H1 (cell line): Measurements from ENCODE around the gene RPL6. TPM values are rescaled to one million over a fixed set of nuclear protein-coding genes. Genes with fewer than 3 reads are reported as not detected.

ENCODE experiments used
- BCL11A ChIP-seq, 2 experiments: IDR thresholded peaks; one replicate each; pipeline ENCODE4 v1.6.1; 2011; ENCODE audit warnings: low read depth in 2 of 2, low read length in 2 of 2, mild to moderate bottlenecking in 2 of 2
- CBX8 ChIP-seq: fragments of 300-800, 300-1000 bp; sonication (generic); IDR thresholded peaks from 2 replicates; pipeline ENCODE4 v1.7.1; 2016; ENCODE audit warnings: low read depth, low read length, borderline replicate concordance
- NANOG ChIP-seq: IDR thresholded peaks from 2 replicates; pipeline ENCODE4 v1.6.1; 2011; ENCODE audit warnings: low read length, low read depth, mild to moderate bottlenecking, inconsistent platforms; ENCODE audit not compliant: insufficient read depth, poor library complexity, severe bottlenecking
- TBP ChIP-seq: IDR thresholded peaks from 2 replicates; pipeline ENCODE4 v1.6.1; 2011; ENCODE audit warnings: low read depth, low read length, improper control_type of control experiment
- ZNF274 ChIP-seq: IDR thresholded peaks from 2 replicates; pipeline ENCODE4 v1.7.0; 2012; ENCODE audit warnings: low read length, borderline replicate concordance; ENCODE audit errors: extremely low read depth
- polyA plus RNA-seq, 7 experiments: library from polyadenylated mRNA; depleted of rRNA in 3 of 7; stranded (reverse) in 5 of 7; unstranded in 2 of 7; fragments of >200 nt in 5 of 7; fragments of 200-250 nt in 2 of 7; gene quantifications; 1 replicate in 5 of 7; 2 replicates in 1 of 7; 4 replicates in 1 of 7; pipeline versions ENCODE4 v1.2.1 to v1.2.3, GENCODE V29; 2011 to 2013; ENCODE audit warnings: missing spikeins in 2 of 7, mixed read lengths in 2 of 7
- total RNA-seq: library from RNA; stranded (reverse); fragmentation: NEBNext Ultra II Directional; extraction: Animal tissue kit (Norgen Biotek cat#: 25700); gene quantifications from 2 replicates; pipeline ENCODE4 v1.2.1, GENCODE V29; 2021

Gene RPL6
- total and polyA plus RNA-seq, 2 of the 8 experiments (the other 6 are each of a cell fraction or from before 2014, with no cell fraction given), result 1,073 to 1,643 TPM

- TF ChIP-seq CBX8 (no peak), TBP (no peak), NANOG (no peak), ZNF274 (no peak), BCL11A (IDR thresholded peaks at IDR 0.05; ENCODE audit: low read depth in 2 of 2, low read length in 2 of 2) (no peak)
Measured at GRCh38 chr12:112401903-112402498, 7.4 kb downstream of the RPL6 start (continued).
